HCT116 (cell line): ENCODE measurements around the gene RAB9A. TPM values are rescaled to one million over a fixed set of nuclear protein-coding genes. Genes with fewer than 3 reads are reported as not detected.
"Not testable (repeated sequence)": the region's sequence is repeated elsewhere in the genome, so short reads cannot be mapped to it uniquely, and the experiment has no call there.

Experiments used
- ATAC-seq: fragments of 200-7000 bp; cut with Tn5 transposase; 2 replicates; pipeline ENCODE4 v1.9.1; 2020; ENCODE audit warnings: mild to moderate bottlenecking, moderate library complexity
- BruUV-seq: library from RNA; stranded (reverse); fragments of 400-500 nt; replicated peaks from 2 replicates; lab custom pipeline; 2021; lab: Mats Ljungman, UMichigan
- CTCF ChIA-PET: fragments of 300-600 bp; sonication (Branson Sonifier 250); formaldehyde crosslinking; loops from one replicate; lab custom pipeline; 2021; ENCODE audit warnings: antibody characterized with exemption; lab: Charles Lee
- POLR2A ChIA-PET: fragments of 300-600, 350-600 bp; sonication (Branson Sonifier 250); formaldehyde crosslinking; loops from one replicate; lab custom pipeline; 2021; ENCODE audit warnings: antibody characterized with exemption; lab: Charles Lee
- RAD21 ChIA-PET, 2 experiments: fragments of 300-600 bp; sonication (Branson Sonifier 250); formaldehyde crosslinking; loops; one replicate each; lab custom pipeline; 2023; ENCODE audit warnings: low total read pairs in 2 of 2; ENCODE audit not compliant: uncharacterized antibody in 2 of 2, unreplicated experiment in 2 of 2, low non-redundant PET in 1 of 2; lab: Charles Lee
- DNase-seq: peaks from one replicate; pipeline ENCODE4 v3.0.0-alpha.2; 2010; ENCODE audit warnings: low read depth, low spot score
- H2AFZ ChIP-seq: fragments of 200-600 bp; shearing (Covaris generic), sonication (generic); 2 replicates; pipeline ENCODE4 v1.6.1; 2017; ENCODE audit warnings: low read depth, mixed run types, mixed read lengths, antibody characterized with exemption, low read length; ENCODE audit not compliant: poor library complexity, severe bottlenecking
- H3K27ac ChIP-seq: 2 replicates; pipeline ENCODE4 v1.5.1; 2012; ENCODE audit warnings: low read depth, low read length
- H3K27me3 ChIP-seq: fragments of 200-600 bp; sonication (generic); 2 replicates; pipeline ENCODE4 v1.6.1; 2016; ENCODE audit warnings: mixed run types, low read length, mixed read lengths; ENCODE audit not compliant: insufficient read depth
- H3K36me3 ChIP-seq, 2 experiments: fragments of 200-500 bp in 1 of 2; fragments of 200-600 bp in 1 of 2; sonication (Bioruptor generic) in 1 of 2; sonication (generic) in 1 of 2; 2 replicates each; pipeline versions ENCODE4 v1.5.1 to v1.6.1; 2014 to 2016; ENCODE audit warnings: low read length in 2 of 2, inconsistent platforms in 1 of 2, mixed read lengths in 1 of 2, mixed run types in 1 of 2; ENCODE audit not compliant: insufficient read depth in 2 of 2, control insufficient read depth in 1 of 2
- H3K4me1 ChIP-seq, 2 experiments: fragments of 200-600 bp in 1 of 2; sonication (generic) in 1 of 2; 2 replicates each; pipeline versions ENCODE4 v1.5.1 to v1.6.1; 2012 to 2017; ENCODE audit warnings: low read length in 2 of 2, inconsistent platforms in 1 of 2, mild to moderate bottlenecking in 1 of 2, mixed read lengths in 1 of 2, mixed run types in 1 of 2, moderate library complexity in 1 of 2; ENCODE audit not compliant: insufficient read depth in 2 of 2, control insufficient read depth in 1 of 2
- H3K4me2 ChIP-seq: fragments of 200-600 bp; sonication (generic); 2 replicates; pipeline ENCODE4 v1.6.1; 2017; ENCODE audit warnings: mixed run types, low read length, mixed read lengths
- H3K4me3 ChIP-seq, 2 experiments: fragments of 200-600 bp in 1 of 2; sonication (generic) in 1 of 2; replicated peaks in 1 of 2; 2 replicates each; pipeline ENCODE4 v1.5.1; 2011 to 2016; ENCODE audit warnings: low read length in 2 of 2, control low read depth in 1 of 2, low read depth in 1 of 2, mild to moderate bottlenecking in 1 of 2, mixed read lengths in 1 of 2, mixed run types in 1 of 2
- H3K79me2 ChIP-seq: fragments of 200-600 bp; sonication (generic); 2 replicates; pipeline ENCODE4 v1.6.1; 2017; ENCODE audit warnings: mild to moderate bottlenecking, mixed run types, low read length, moderate library complexity, mixed read lengths; ENCODE audit not compliant: insufficient read depth
- H3K9ac ChIP-seq: fragments of 200-600 bp; sonication (generic); 2 replicates; pipeline ENCODE4 v1.6.1; 2016; ENCODE audit warnings: low read length, mixed read lengths
- H3K9me2 ChIP-seq: fragments of 200-600 bp; sonication (generic), shearing (Covaris generic); 2 replicates; pipeline ENCODE4 v1.6.1; 2017; ENCODE audit warnings: mixed run types, mild to moderate bottlenecking, moderate library complexity; ENCODE audit not compliant: insufficient read depth
- H3K9me3 ChIP-seq, 2 experiments: fragments of 200-500 bp in 1 of 2; fragments of 200-600 bp in 1 of 2; sonication (Bioruptor generic) in 1 of 2; sonication (generic) in 1 of 2; 2 replicates each; pipeline ENCODE4 v1.6.1; 2014 to 2017; ENCODE audit warnings: low read length in 2 of 2, mixed read lengths in 2 of 2, inconsistent platforms in 1 of 2, low read depth in 1 of 2, mild to moderate bottlenecking in 1 of 2, mixed run types in 1 of 2, moderate library complexity in 1 of 2; ENCODE audit not compliant: control insufficient read depth in 1 of 2, insufficient read depth in 1 of 2
- H4K20me1 ChIP-seq: fragments of 200-600 bp; sonication (generic), shearing (Covaris generic); 2 replicates; pipeline ENCODE4 v1.6.1; 2017; ENCODE audit warnings: mixed run types, mild to moderate bottlenecking, moderate library complexity; ENCODE audit not compliant: insufficient read depth
- CBX3 ChIP-seq: IDR thresholded peaks from 2 replicates; pipeline ENCODE4 v1.6.1; 2012; ENCODE audit warnings: low read depth
- CTCF ChIP-seq, 3 experiments: fragments of 200-600 bp in 1 of 3; sonication (generic) in 1 of 3; IDR thresholded peaks in 2 of 3; conservative IDR thresholded peaks in 1 of 3; 2 replicates each; pipeline ENCODE4 v1.5.1; 2012 to 2017; ENCODE audit warnings: low read depth in 2 of 3, low read length in 2 of 3, antibody characterized with exemption in 1 of 3, borderline replicate concordance in 1 of 3, control low read depth in 1 of 3, mild to moderate bottlenecking in 1 of 3, mixed read lengths in 1 of 3, mixed run types in 1 of 3, moderate library complexity in 1 of 3; ENCODE audit not compliant: insufficient read depth in 1 of 3
- ELF1 ChIP-seq: IDR thresholded peaks from 2 replicates; pipeline ENCODE4 v1.6.1; 2012; ENCODE audit warnings: low read depth, borderline replicate concordance
- EZH2phosphoT487 ChIP-seq: fragments of 200-600 bp; IDR thresholded peaks from 2 replicates; pipeline ENCODE4 v1.6.1; 2018; ENCODE audit warnings: antibody characterized with exemption, borderline replicate concordance
- FOSL1 ChIP-seq: IDR thresholded peaks from 2 replicates; pipeline ENCODE4 v1.6.1; 2012; ENCODE audit warnings: low read depth
- JUND ChIP-seq: IDR thresholded peaks from 2 replicates; pipeline ENCODE4 v1.6.1; 2012
- POLR2A ChIP-seq: IDR thresholded peaks from 2 replicates; pipeline ENCODE4 v1.7.0; 2011; ENCODE audit warnings: borderline replicate concordance; ENCODE audit not compliant: insufficient read depth, insufficient read length; ENCODE audit errors: extremely low read depth
- POLR2AphosphoS5 ChIP-seq: IDR thresholded peaks from 2 replicates; pipeline ENCODE4 v1.6.1; 2011; ENCODE audit warnings: mild to moderate bottlenecking, low read depth, low read length, moderate library complexity
- RAD21 ChIP-seq: IDR thresholded peaks from 2 replicates; pipeline ENCODE4 v1.6.1; 2012; ENCODE audit warnings: low read depth, mild to moderate bottlenecking
- REST ChIP-seq: IDR thresholded peaks from 2 replicates; pipeline ENCODE4 v1.6.1; 2012; ENCODE audit warnings: low read depth
- SP1 ChIP-seq: IDR thresholded peaks from 2 replicates; pipeline ENCODE4 v1.6.1; 2012; ENCODE audit warnings: low read depth
- intact Hi-C: fragments of 100-400 bp; cut with micrococcal nuclease; formaldehyde crosslinking; loops from 2 replicates; pipeline ENCODE4 v1.10.0; 2022
- total RNA-seq: library from RNA; stranded (reverse); gene quantifications from one replicate; pipeline ENCODE4 v1.2.1, GENCODE V29; 2021; ENCODE audit not compliant: unreplicated experiment

The RAB9A gene
- total RNA-seq, 1 experiment from 2014 or later, result 23.9 TPM

- no peak for TF ChIP-seq CTCF (IDR thresholded peaks at IDR 0.05 in 2 of 3, conservative IDR thresholded peaks at IDR 0.05 in 1 of 3; ENCODE audit: borderline replicate concordance in 1 of 3, insufficient read depth in 1 of 3, low read depth in 2 of 3, low read length in 2 of 3)
Measured at GRCh38 chrX:13669246-13669737, 19.6 kb upstream of the RAB9A start (continued).

- H3K9me2 ChIP-seq, H3K9me3 ChIP-seq, H3K79me2 ChIP-seq, DNase-seq, intact Hi-C loops, H3K36me3 ChIP-seq, POLR2A ChIA-PET, ATAC-seq, H4K20me1 ChIP-seq, H3K27me3 ChIP-seq, RAD21 ChIA-PET: not testable (repeated sequence)
- Histone ChIP-seq H3K9ac (peak overlapping the region; percentile 44), H2AFZ (peak overlapping the region; percentile 71), H3K27ac (peak overlapping the region; percentile 48; the same call in 1 of the 2 replicates), H3K4me1 (peaks cover 9 to 28% of the 10 kb centered on the region in 2 experiments), H3K4me3 (0 out of 4 replicates have a peak overlapping the region, but pooled peaks of 1 of the 2 experiments have one; percentile 18), H3K4me2 (peak overlapping the region; percentile 67)
- TSS peak; percentile 64 for BruUV-seq
- CTCF ChIA-PET, result interaction anchor here (1.3 to 1.5 kb wide), 2 partner anchors 10 to 24 kb away, joined by 5 to 6 read pairs; no protein-coding TSS in a partner anchor
Measured at GRCh38 chrX:13669755-13670154, 19.2 kb upstream of the RAB9A start.

- ChIA-PET CTCF (interaction anchor here (1.5 kb wide), 1 partner anchor 24 kb away, joined by 5 read pairs; no protein-coding TSS in a partner anchor), POLR2A (no interaction called here), RAD21 (no interaction called here)
- intact Hi-C loops, result no loop called here
- Histone ChIP-seq H4K20me1 (no peaks in the 10 kb centered on the region), H3K79me2 (no peaks in the 10 kb centered on the region), H3K4me3 (no peak overlapping the region), H3K9me3 (no peaks in the 10 kb centered on the region), H3K36me3 (no peaks in the 10 kb centered on the region), H3K9me2 (no peaks in the 10 kb centered on the region), H3K27me3 (no peaks in the 10 kb centered on the region), H3K4me2 (no peak overlapping the region; the same call in 1 of the 2 replicates), H3K9ac (no peak overlapping the region), H3K27ac (no peak overlapping the region), H2AFZ (no peak overlapping the region), H3K4me1 (peaks cover 9 to 28% of the 10 kb centered on the region in 2 experiments)
- ATAC-seq, result no peak
- no peak for DNase-seq
- no TSS peak for BruUV-seq
- TF ChIP-seq FOSL1 (no peak), JUND (no peak), CBX3 (no peak), ELF1 (no peak), POLR2AphosphoS5 (no peak), SP1 (no peak), REST (no peak), RAD21 (no peak), EZH2phosphoT487 (no peak), POLR2A (no peak)
Measured at GRCh38 chrX:13670197-13670596, 18.7 kb upstream of the RAB9A start.
